Activated naive CD4-positive, alpha-beta T cell treated with anti-CD3 and anti-CD28 coated beads, Interleukin-2, amount 10 ng/mL, durations not matched to agents 7 days and 5 days (primary cell): Measurements from ENCODE around the gene ACSL1.
"Not testable (repeated sequence)": the region's sequence is repeated elsewhere in the genome, so short reads cannot be mapped to it uniquely, and the experiment has no call there.

Source experiments
- CTCF ChIA-PET: fragments of 350-600 bp; sonication (Branson Sonifier 250); formaldehyde crosslinking; loops from one replicate; lab custom pipeline; 2021; ENCODE audit warnings: antibody characterized with exemption; lab: Charles Lee
- DNase-seq: peaks from one replicate; pipeline ENCODE4 v3.0.0-alpha.2; 2020
- H3K27ac Mint-ChIP-seq: one replicate; pipeline ENCODE4 v1.8.0; 2021; ENCODE audit warnings: mild to moderate bottlenecking, moderate library complexity, mixed read lengths
- H3K27me3 Mint-ChIP-seq: one replicate; pipeline ENCODE4 v1.8.0; 2021; ENCODE audit warnings: mild to moderate bottlenecking, mixed read lengths
- H3K36me3 Mint-ChIP-seq: one replicate; pipeline ENCODE4 v1.8.0; 2021; ENCODE audit warnings: mixed read lengths
- H3K4me1 Mint-ChIP-seq: one replicate; pipeline ENCODE4 v1.8.0; 2021; ENCODE audit warnings: mixed read lengths
- H3K4me3 Mint-ChIP-seq: one replicate; pipeline ENCODE4 v1.8.0; 2021; ENCODE audit warnings: mild to moderate bottlenecking, moderate library complexity, mixed read lengths
- H3K9me3 Mint-ChIP-seq: one replicate; pipeline ENCODE4 v1.8.0; 2021; ENCODE audit warnings: mixed read lengths

The ACSL1 gene

GRCh38 chr4:184850431-184851199 lies 24.8 kb upstream of the ACSL1 start:
- DNase-seq = no peak
- Mint-ChIP-seq H3K27ac (no peak overlapping the region), H3K9me3 (no peaks in the 10 kb centered on the region), H3K4me3 (no peak overlapping the region), H3K4me1 (peaks cover 14% of the 10 kb centered on the region), H3K27me3 (peaks cover 17% of the 10 kb centered on the region), H3K36me3 (no peaks in the 10 kb centered on the region)
- CTCF ChIA-PET = no interaction called here

- Mint-ChIP-seq H3K9me3 (no peaks in the 10 kb centered on the region), H3K4me3 (no peak overlapping the region), H3K27me3 (peaks cover 17% of the 10 kb centered on the region), H3K36me3 (no peaks in the 10 kb centered on the region), H3K27ac (no peak overlapping the region), H3K4me1 (peaks cover 9% of the 10 kb centered on the region)
- DNase-seq = no peak
- CTCF ChIA-PET = interaction anchor here (2.7 kb wide), 1 partner anchor 14 kb away, joined by 11 read pairs; no protein-coding TSS in a partner anchor
Observed at GRCh38 chr4:184850018-184850417, 24.2 kb upstream of the ACSL1 start.

- CTCF ChIA-PET = interaction anchor here (2.7 kb wide), 1 partner anchor 13 kb away, joined by 11 read pairs; no protein-coding TSS in a partner anchor
- Mint-ChIP-seq H3K27me3 (peaks cover 25% of the 10 kb centered on the region), H3K36me3 (no peaks in the 10 kb centered on the region), H3K27ac (no peak overlapping the region), H3K4me1 (peaks cover under 1% of the 10 kb centered on the region), H3K9me3 (no peaks in the 10 kb centered on the region), H3K4me3 (no peak overlapping the region)
- no peak for DNase-seq
Observed at GRCh38 chr4:184849185-184849584, 23.4 kb upstream of the ACSL1 start.

- H3K36me3 Mint-ChIP-seq = no peaks in the 10 kb centered on the region
- H3K27ac Mint-ChIP-seq = no peak overlapping the region
- no peaks in the 10 kb centered on the region for H3K4me1 Mint-ChIP-seq
- CTCF ChIA-PET = interaction anchor here (2.7 kb wide), 1 partner anchor 12 kb away, joined by 11 read pairs; no protein-coding TSS in a partner anchor
- no peak overlapping the region for H3K4me3 Mint-ChIP-seq
- no peak for DNase-seq
- H3K9me3 Mint-ChIP-seq = no peaks in the 10 kb centered on the region
- peaks cover 30% of the 10 kb centered on the region for H3K27me3 Mint-ChIP-seq
Observed at GRCh38 chr4:184848510-184848909, 22.7 kb upstream of the ACSL1 start.

GRCh38 chr4:184846531-184846930 lies 20.8 kb upstream of the ACSL1 start:
- peaks cover 46% of the 10 kb centered on the region for H3K27me3 Mint-ChIP-seq
- H3K9me3 Mint-ChIP-seq = no peaks in the 10 kb centered on the region
- CTCF ChIA-PET = no interaction called here
- H3K4me3 Mint-ChIP-seq = no peak overlapping the region
- H3K36me3 Mint-ChIP-seq = no peaks in the 10 kb centered on the region
- no peaks in the 10 kb centered on the region for H3K4me1 Mint-ChIP-seq
- no peak overlapping the region for H3K27ac Mint-ChIP-seq
- DNase-seq = no peak

GRCh38 chr4:184845367-184846021 lies 19.7 kb upstream of the ACSL1 start:
- no peak overlapping the region for H3K27ac Mint-ChIP-seq
- no peaks in the 10 kb centered on the region for H3K36me3 Mint-ChIP-seq
- CTCF ChIA-PET = interaction anchor here (0.9 to 1.1 kb wide), 2 partner anchors 10 to 14 kb away, joined by 3 read pairs; no protein-coding TSS in a partner anchor
- H3K9me3 Mint-ChIP-seq = no peaks in the 10 kb centered on the region
- no peaks in the 10 kb centered on the region for H3K4me1 Mint-ChIP-seq
- no peak overlapping the region for H3K4me3 Mint-ChIP-seq
- DNase-seq = no peak
- H3K27me3 Mint-ChIP-seq = peaks cover 52% of the 10 kb centered on the region

- no peak overlapping the region for H3K27ac Mint-ChIP-seq
- H3K4me3 Mint-ChIP-seq = no peak overlapping the region
- CTCF ChIA-PET = interaction anchor here (0.9 to 1.1 kb wide), 3 partner anchors 9 to 18 kb away, joined by 3 to 4 read pairs (median 3); no protein-coding TSS in a partner anchor
- no peaks in the 10 kb centered on the region for H3K9me3 Mint-ChIP-seq
- no peaks in the 10 kb centered on the region for H3K36me3 Mint-ChIP-seq
- H3K27me3 Mint-ChIP-seq = peaks cover 47% of the 10 kb centered on the region
- H3K4me1 Mint-ChIP-seq = no peaks in the 10 kb centered on the region
- no peak for DNase-seq
Observed at GRCh38 chr4:184844742-184845141, 19.0 kb upstream of the ACSL1 start.

- Mint-ChIP-seq H3K9me3 (no peaks in the 10 kb centered on the region), H3K27me3 (peaks cover 47% of the 10 kb centered on the region), H3K36me3 (no peaks in the 10 kb centered on the region), H3K4me1 (no peaks in the 10 kb centered on the region), H3K27ac (no peak overlapping the region), H3K4me3 (no peak overlapping the region)
- DNase-seq = no peak
- CTCF ChIA-PET = interaction anchor here (0.7 to 0.9 kb wide), 3 partner anchors 15 to 261 kb away, joined by 3 to 4 read pairs (median 4); no protein-coding TSS in a partner anchor
Observed at GRCh38 chr4:184843984-184844554, 18.3 kb upstream of the ACSL1 start.

GRCh38 chr4:184839075-184839399 lies 13.3 kb upstream of the ACSL1 start:
- CTCF ChIA-PET = interaction anchor here (0.7 kb wide), 1 partner anchor 14 kb away, joined by 3 read pairs; no protein-coding TSS in a partner anchor
- not testable (repeated sequence) for H3K9me3 Mint-ChIP-seq, H3K4me3 Mint-ChIP-seq, H3K36me3 Mint-ChIP-seq, DNase-seq, H3K4me1 Mint-ChIP-seq, H3K27ac Mint-ChIP-seq
- H3K27me3 Mint-ChIP-seq = peaks cover 37% of the 10 kb centered on the region

- H3K27me3 Mint-ChIP-seq = peaks cover 33% of the 10 kb centered on the region
- H3K4me3 Mint-ChIP-seq = no peak overlapping the region
- DNase-seq = no peak
- CTCF ChIA-PET = interaction anchor here (0.7 kb wide), 1 partner anchor 15 kb away, joined by 3 read pairs; no protein-coding TSS in a partner anchor
- H3K9me3 Mint-ChIP-seq = no peaks in the 10 kb centered on the region
- H3K27ac Mint-ChIP-seq = no peak overlapping the region
- no peaks in the 10 kb centered on the region for H3K4me1 Mint-ChIP-seq
- no peaks in the 10 kb centered on the region for H3K36me3 Mint-ChIP-seq
Observed at GRCh38 chr4:184838249-184839074, 12.7 kb upstream of the ACSL1 start.

GRCh38 chr4:184836613-184837012 lies 10.8 kb upstream of the ACSL1 start:
- no peak overlapping the region for H3K27ac Mint-ChIP-seq
- H3K9me3 Mint-ChIP-seq = no peaks in the 10 kb centered on the region
- peaks cover 18% of the 10 kb centered on the region for H3K27me3 Mint-ChIP-seq
- H3K36me3 Mint-ChIP-seq = no peaks in the 10 kb centered on the region
- H3K4me3 Mint-ChIP-seq = no peak overlapping the region
- no peaks in the 10 kb centered on the region for H3K4me1 Mint-ChIP-seq
- CTCF ChIA-PET = interaction anchor here (1.0 to 2.9 kb wide), 3 partner anchors 12 to 91 kb away, joined by 3 to 11 read pairs (median 5); no protein-coding TSS in a partner anchor
- DNase-seq = no peak

- CTCF ChIA-PET = interaction anchor here (0.9 kb wide), 1 partner anchor 8 kb away, joined by 4 read pairs; the partner anchor contains the start of gene ACSL1
- DNase-seq = no peak
- no peak overlapping the region for H3K27ac Mint-ChIP-seq
- peaks cover 17% of the 10 kb centered on the region for H3K27me3 Mint-ChIP-seq
- no peak overlapping the region for H3K4me3 Mint-ChIP-seq
- no peaks in the 10 kb centered on the region for H3K9me3 Mint-ChIP-seq
- no peaks in the 10 kb centered on the region for H3K36me3 Mint-ChIP-seq
- H3K4me1 Mint-ChIP-seq = no peaks in the 10 kb centered on the region
Observed at GRCh38 chr4:184833046-184833838, 7.5 kb upstream of the ACSL1 start.

- CTCF ChIA-PET = no interaction called here
- peaks cover 30% of the 10 kb centered on the region for H3K27me3 Mint-ChIP-seq
- no peak for DNase-seq
- no peak overlapping the region for H3K4me3 Mint-ChIP-seq
- no peaks in the 10 kb centered on the region for H3K9me3 Mint-ChIP-seq
- H3K4me1 Mint-ChIP-seq = peaks cover 11% of the 10 kb centered on the region
- no peaks in the 10 kb centered on the region for H3K36me3 Mint-ChIP-seq
- no peak overlapping the region for H3K27ac Mint-ChIP-seq
Observed at GRCh38 chr4:184831153-184831552, 5.4 kb upstream of the ACSL1 start.
